Kidney epithelial cell (primary cell): ENCODE measurements around the gene RNF144B. TPM values are rescaled to one million over a fixed set of nuclear protein-coding genes. Genes with fewer than 3 reads are reported as not detected.

ENCODE experiments used
- DNase-seq: peaks from one replicate; pipeline ENCODE4 v3.0.0-alpha.2; 2010; ENCODE audit warnings: low read depth
- H3K27me3 ChIP-seq: 2 replicates; pipeline ENCODE4 v1.6.0; 2011; ENCODE audit warnings: low read length; ENCODE audit not compliant: control insufficient read depth, insufficient read depth
- H3K36me3 ChIP-seq: 2 replicates; pipeline ENCODE4 v1.5.1; 2011; ENCODE audit warnings: low read length; ENCODE audit not compliant: control insufficient read depth, insufficient read depth
- H3K4me3 ChIP-seq: 2 replicates; pipeline ENCODE4 v1.5.1; 2011; ENCODE audit warnings: low read depth, mild to moderate bottlenecking, control low read depth, low read length
- total RNA-seq: library from RNA; depleted of rRNA; stranded (reverse); fragments of >200 nt; gene quantifications from 2 replicates; pipeline ENCODE4 v1.2.3, GENCODE V29; 2015
- TF ChIP-seq, protein P1 (sequence below): IDR thresholded peaks from 2 replicates; pipeline ENCODE4 v1.5.1; 2011; ENCODE audit warnings: mild to moderate bottlenecking, moderate library complexity, low read length, control low read depth, inconsistent platforms; ENCODE audit not compliant: insufficient read depth, poor library complexity, severe bottlenecking

Gene RNF144B
- total RNA-seq: 13.2 and 15.5 TPM in 2 replicates

DNA sequence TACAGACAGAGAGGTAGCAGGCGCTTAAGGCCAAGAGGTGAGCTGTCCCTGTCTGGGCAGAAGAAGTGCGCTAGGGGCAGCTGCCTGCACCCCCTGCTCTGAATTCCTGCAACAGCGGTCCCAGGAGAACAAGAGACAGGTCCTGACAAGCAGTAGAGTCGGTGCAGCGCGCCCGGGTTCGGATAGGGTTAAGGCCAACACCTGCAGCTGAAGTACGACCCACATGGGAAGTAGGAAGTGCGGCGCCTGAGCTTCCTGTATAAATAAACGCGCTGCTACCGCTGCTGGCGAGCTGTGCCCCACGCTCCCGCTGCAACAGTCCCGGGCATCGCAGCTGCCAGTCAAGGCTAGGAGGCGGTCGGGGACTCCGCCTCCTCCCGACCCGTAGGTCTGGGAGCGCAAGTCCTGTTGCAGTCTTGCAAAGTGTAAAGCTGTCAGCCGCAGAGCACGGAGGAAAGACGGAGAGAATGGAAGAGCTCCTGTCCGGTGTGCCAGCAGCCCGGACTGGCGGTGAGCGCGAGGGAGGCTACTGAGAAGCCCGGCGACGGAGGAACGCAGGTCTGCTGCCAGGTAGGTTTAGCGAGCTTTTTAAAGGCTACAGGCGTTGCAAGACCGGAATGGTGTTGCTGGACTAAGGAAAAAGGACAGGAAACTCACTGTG is at the start of gene RNF144B:
Gene RNF144B (plus strand): TSS at position 290 of the 661 bp plus-strand sequence. CDS start 12,185 bp downstream, outside the sequence.
- H3K36me3 ChIP-seq: no peaks in the 10 kb centered on the region
- peak; percentile 67 for DNase-seq

DNA sequence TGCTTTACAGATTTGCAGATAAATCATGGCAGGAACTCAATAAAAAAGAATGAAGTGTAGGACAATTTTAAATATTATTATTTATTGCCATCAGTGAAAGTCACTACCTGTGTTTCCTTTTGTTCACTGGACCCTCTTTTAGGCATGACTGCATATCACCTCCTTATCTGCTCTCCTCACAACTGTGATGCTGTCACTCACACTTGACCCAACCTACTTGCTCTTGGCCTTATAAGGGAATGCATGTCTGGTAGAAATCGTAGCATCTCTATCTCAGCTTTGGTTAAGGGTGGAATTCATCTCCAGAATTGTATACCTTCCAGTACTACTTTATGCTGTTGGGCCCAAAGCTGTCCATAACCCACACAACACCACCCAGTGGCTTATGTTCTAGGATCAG is 47.6 kb upstream of the RNF144B start:
- Histone ChIP-seq H3K4me3 (no peak overlapping the region), H3K36me3 (no peaks in the 10 kb centered on the region), H3K27me3 (no peaks in the 10 kb centered on the region)
- no peak for DNase-seq
- TF ChIP-seq, protein P1, sequence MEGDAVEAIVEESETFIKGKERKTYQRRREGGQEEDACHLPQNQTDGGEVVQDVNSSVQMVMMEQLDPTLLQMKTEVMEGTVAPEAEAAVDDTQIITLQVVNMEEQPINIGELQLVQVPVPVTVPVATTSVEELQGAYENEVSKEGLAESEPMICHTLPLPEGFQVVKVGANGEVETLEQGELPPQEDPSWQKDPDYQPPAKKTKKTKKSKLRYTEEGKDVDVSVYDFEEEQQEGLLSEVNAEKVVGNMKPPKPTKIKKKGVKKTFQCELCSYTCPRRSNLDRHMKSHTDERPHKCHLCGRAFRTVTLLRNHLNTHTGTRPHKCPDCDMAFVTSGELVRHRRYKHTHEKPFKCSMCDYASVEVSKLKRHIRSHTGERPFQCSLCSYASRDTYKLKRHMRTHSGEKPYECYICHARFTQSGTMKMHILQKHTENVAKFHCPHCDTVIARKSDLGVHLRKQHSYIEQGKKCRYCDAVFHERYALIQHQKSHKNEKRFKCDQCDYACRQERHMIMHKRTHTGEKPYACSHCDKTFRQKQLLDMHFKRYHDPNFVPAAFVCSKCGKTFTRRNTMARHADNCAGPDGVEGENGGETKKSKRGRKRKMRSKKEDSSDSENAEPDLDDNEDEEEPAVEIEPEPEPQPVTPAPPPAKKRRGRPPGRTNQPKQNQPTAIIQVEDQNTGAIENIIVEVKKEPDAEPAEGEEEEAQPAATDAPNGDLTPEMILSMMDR: no peak

More for the DNA sequence above, at the start of gene RNF144B:
- peak within 1 kb of the TSS; percentile 64 for H3K4me3 ChIP-seq
- TF ChIP-seq, protein P1: no peak
- H3K27me3 ChIP-seq: no peaks in the 10 kb centered on the region

DNA sequence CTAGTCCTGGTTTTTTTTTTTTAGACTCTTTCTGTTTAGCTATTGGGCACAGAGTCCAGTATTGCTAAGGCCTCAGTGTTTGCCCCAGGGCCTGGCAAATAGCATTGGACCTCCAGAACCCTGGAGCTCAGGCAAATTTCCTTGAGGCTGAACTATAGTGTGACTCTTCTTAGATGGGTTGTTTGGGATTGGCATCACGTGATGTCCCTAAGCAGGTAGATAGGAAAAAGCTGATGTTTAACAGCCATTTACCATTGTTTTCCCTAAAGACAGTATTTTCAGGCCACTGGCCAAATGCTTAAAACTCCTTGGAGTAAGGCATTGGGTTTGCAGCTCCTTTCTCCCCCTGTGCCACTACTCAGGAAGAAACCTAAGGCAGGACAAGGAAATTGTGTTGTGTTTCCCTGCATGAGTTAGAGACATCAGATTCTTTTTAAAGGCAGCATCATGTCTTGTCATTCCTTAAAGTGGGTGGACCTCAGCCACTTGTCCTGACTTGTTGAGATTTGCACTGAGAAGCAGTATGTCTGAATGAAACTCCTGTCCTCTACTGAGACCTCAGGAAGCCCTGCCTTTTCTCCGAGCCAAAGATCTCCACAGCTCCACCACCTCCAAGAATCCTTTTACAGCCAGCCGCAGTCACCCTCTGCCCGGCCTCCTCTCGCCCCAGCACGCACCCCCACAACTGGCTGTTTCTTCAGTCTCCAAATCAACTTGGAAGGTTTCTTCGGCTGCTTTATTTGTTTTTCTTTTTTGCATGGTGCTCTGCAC is 46.2 kb upstream of the RNF144B start:
- H3K27me3 ChIP-seq: no peaks in the 10 kb centered on the region
- no peak overlapping the region for H3K4me3 ChIP-seq
- no peak for DNase-seq
- TF ChIP-seq, protein P1: no peak
- no peaks in the 10 kb centered on the region for H3K36me3 ChIP-seq

DNA sequence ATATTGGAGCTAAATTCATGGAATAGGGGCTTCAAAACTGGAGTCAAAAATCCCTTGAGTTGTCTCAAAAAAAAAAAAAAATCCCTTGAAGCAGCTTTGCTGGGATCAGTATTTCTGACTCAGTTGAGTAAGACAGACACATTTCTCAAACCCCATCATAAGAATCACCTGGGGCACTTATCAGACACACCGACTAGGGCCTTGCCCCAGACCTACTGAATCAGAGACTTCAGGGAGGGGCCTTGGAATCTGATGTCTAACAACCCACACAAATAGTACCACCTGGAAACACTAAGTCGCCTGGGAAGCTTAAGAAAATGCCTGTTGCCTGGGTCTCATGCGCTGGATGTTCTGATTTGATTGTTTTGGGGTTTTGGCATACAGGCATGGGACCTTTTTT is 44.9 kb upstream of the RNF144B start:
- no peak overlapping the region for H3K4me3 ChIP-seq
- TF ChIP-seq, protein P1: no peak
- no peaks in the 10 kb centered on the region for H3K36me3 ChIP-seq
- no peaks in the 10 kb centered on the region for H3K27me3 ChIP-seq
- no peak for DNase-seq

DNA sequence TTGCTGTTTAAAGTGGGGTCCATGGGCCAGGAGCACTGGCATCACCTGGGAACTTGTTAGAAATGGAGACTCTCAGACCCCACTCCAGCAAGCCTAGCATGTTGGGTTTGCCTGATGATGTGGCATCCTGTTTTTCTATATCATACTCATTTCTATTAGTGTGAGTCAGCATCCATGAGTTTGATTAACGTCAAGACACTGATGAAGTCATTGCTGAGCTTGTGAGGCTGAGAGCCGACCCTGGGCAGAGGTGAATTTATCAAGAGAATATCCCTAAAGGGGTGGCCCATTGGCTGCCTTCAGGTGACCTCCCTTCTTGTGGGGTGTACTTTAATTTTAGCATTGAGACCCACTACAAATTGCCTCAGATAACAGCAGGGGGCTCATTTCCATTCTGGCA is 43.4 kb upstream of the RNF144B start:
- TF ChIP-seq, protein P1: no peak
- Histone ChIP-seq H3K36me3 (no peaks in the 10 kb centered on the region), H3K27me3 (no peaks in the 10 kb centered on the region), H3K4me3 (no peak overlapping the region)
- no peak for DNase-seq
